Measurements from ENCODE around the gene MARCHF7. TPM values are rescaled to one million over a fixed set of nuclear protein-coding genes. Genes with fewer than 3 reads are reported as not detected.

MARCHF7 gene
- total and polyA plus RNA-seq, 4 experiments from 2014 or later: 113 to 196 (median 139) TPM

DNA sequence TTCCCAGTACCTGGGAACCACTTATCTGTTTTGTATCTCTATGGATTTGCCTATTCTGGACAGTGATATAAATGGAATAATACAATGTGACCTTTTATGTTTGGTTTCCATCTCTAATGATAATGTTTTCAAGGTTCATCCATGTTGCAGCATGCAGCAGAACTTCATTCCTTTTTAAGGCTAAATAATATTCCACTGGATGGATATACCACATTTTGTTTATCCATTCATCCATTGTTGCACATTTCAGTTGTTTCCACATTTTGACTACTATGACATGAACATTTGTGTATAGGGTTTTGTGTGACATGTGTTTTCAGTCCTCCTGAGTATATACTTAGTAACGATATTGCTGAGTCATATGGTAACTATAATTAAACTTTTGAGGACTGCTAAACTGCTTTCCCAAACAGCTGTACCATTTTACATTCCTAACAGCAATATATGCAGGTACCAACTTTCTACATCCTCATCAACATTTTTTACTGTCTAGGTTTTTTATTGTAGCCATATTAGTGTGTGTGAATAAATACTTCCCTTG lies 17.7 kb upstream of the MARCHF7 start:
- H3K4me3 ChIP-seq (ENCODE audit: low read length in 2 of 2): no peak overlapping the region
- ChIA-PET POLR2A (ENCODE audit: partially characterized antibody) (no interaction called here), CTCF (ENCODE audit: partially characterized antibody) (no interaction called here)
- no peaks in the 10 kb centered on the region for H3K27me3 Mint-ChIP-seq
- peaks cover 0 to 12% (median 3%) of the 10 kb centered on the region in 8 donors for H3K9me3 Mint-ChIP-seq
- no peaks in the 10 kb centered on the region for H3K4me1 ChIP-seq (ENCODE audit: insufficient read depth, low read length)
- H3K36me3 Mint-ChIP-seq: peaks cover 6 to 25% of the 10 kb centered on the region in 2 donors
- H3K36me3 ChIP-seq (ENCODE audit: insufficient read depth, low read length): no peaks in the 10 kb centered on the region
- H3K27ac Mint-ChIP-seq: no peak overlapping the region
- H3K27me3 ChIP-seq (ENCODE audit: insufficient read depth, low read length): no peaks in the 10 kb centered on the region
- no peak overlapping the region for H3K27ac ChIP-seq (ENCODE audit: low read depth, low read length)
- intact Hi-C loops (cut with micrococcal nuclease): no loop called here
- DNase-seq: no peak
- peaks cover 0 to 5% of the 10 kb centered on the region in 2 donors for H3K9me3 ChIP-seq (ENCODE audit: control insufficient read depth in 1 of 2, low read length in 2 of 2)
- H3K4me1 Mint-ChIP-seq: no peaks in the 10 kb centered on the region
- H3K4me3 Mint-ChIP-seq: no peak overlapping the region

DNA sequence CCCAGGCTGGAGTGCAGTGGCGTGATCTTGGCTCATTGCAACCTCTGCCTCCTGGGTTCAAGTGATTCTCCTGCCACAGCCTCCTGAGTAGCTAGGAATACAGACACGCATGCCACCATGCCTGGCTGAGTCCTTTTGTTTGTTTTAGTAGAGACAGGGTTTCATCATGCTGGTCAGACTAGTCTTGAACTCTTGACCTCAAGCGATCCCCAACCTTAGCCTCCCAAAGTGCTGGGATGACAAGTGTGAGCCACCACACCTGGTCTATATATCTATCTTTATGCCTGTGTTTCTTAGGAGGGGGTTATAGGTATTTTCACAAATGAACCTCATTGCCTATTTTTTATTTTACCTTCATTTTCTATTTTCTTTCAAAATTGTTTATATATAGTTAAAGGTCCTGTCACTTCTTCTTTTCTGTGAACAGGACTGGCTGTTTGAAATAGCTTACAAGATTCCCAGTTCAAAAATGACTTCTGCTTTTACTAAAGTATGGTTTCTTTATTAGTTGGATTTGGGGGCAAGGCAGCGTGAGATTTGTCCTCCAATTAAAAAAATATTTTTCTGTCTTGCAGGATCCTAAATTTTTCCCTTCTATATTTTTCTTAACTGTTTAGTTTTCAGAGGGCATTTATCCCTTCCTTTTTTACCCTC lies 16.4 kb upstream of the MARCHF7 start:
- no peak overlapping the region for H3K4me3 Mint-ChIP-seq
- CTCF ChIA-PET (ENCODE audit: partially characterized antibody): no interaction called here
- POLR2A ChIA-PET (ENCODE audit: partially characterized antibody): interaction anchor here (0.6 kb wide), 1 partner anchor 16 kb away, joined by 3 read pairs; the partner anchor contains the start of gene MARCHF7

DNA sequence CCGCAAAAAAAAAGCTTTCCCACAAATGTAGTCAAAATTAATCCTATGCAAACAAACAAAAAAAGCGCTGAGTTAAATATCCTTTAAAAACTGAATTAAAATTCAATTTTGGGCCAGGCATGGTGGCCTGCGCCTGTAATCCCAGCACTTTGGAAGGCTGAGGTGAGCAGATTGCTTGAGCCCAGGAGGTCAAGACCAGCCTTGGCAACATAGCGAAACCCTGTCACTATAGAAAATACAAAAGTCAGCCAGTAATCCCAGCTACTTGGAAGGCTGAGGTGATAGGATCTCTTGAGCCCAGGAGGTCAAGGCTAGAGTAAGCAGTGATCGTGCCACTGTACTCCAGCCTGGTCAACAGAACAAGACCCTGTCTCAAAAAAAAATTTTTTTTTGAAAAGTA lies 8.8 kb upstream of the MARCHF7 start:
- ChIA-PET POLR2A (ENCODE audit: partially characterized antibody) (interaction anchor here (1.1 kb wide), 1 partner anchor 9 kb away, joined by 3 read pairs; the partner anchor contains the start of gene MARCHF7), CTCF (ENCODE audit: partially characterized antibody) (interaction anchor here (1.3 to 1.5 kb wide), 3 partner anchors 8 to 20 kb away, joined by 3 to 5 read pairs (median 4); partner anchors contain the start of gene MARCHF7)
- Histone ChIP-seq H3K4me1 (ENCODE audit: insufficient read depth, low read length) (no peaks in the 10 kb centered on the region), H3K27me3 (ENCODE audit: insufficient read depth, low read length) (no peaks in the 10 kb centered on the region), H3K36me3 (ENCODE audit: insufficient read depth, low read length) (no peaks in the 10 kb centered on the region), H3K4me3 (ENCODE audit: low read length in 2 of 2) (no peak overlapping the region), H3K27ac (ENCODE audit: low read depth, low read length) (no peak overlapping the region), H3K9me3 (ENCODE audit: control insufficient read depth in 1 of 2, low read length in 2 of 2) (no peaks in the 10 kb centered on the region)
- Mint-ChIP-seq H3K9me3 (no peaks in the 10 kb centered on the region), H3K4me1 (peaks cover 0 to 5% (median 3%) of the 10 kb centered on the region in 4 donors), H3K4me3 (no peak overlapping the region), H3K36me3 (peaks cover 7 to 9% of the 10 kb centered on the region in 2 donors), H3K27ac (no peak overlapping the region), H3K27me3 (no peaks in the 10 kb centered on the region)
- intact Hi-C loops (cut with micrococcal nuclease): no loop called here
- DNase-seq: no peak

More for the DNA sequence above, 16.4 kb upstream of the MARCHF7 start:
- Mint-ChIP-seq H3K4me1 (no peaks in the 10 kb centered on the region), H3K27ac (no peak overlapping the region), H3K36me3 (peaks cover 11 to 31% of the 10 kb centered on the region in 2 donors), H3K27me3 (no peaks in the 10 kb centered on the region), H3K9me3 (peaks cover 0 to 12% (median 3%) of the 10 kb centered on the region in 8 donors)
- no peak overlapping the region for H3K4me3 ChIP-seq (ENCODE audit: low read length in 2 of 2)
- no peaks in the 10 kb centered on the region for H3K27me3 ChIP-seq (ENCODE audit: insufficient read depth, low read length)
- H3K4me1 ChIP-seq (ENCODE audit: insufficient read depth, low read length): no peaks in the 10 kb centered on the region
- intact Hi-C loops (cut with micrococcal nuclease): no loop called here
- no peak overlapping the region for H3K27ac ChIP-seq (ENCODE audit: low read depth, low read length)
- no peaks in the 10 kb centered on the region for H3K36me3 ChIP-seq (ENCODE audit: insufficient read depth, low read length)
- peaks cover 0 to 5% of the 10 kb centered on the region in 2 donors for H3K9me3 ChIP-seq (ENCODE audit: control insufficient read depth in 1 of 2, low read length in 2 of 2)
- no peak for DNase-seq

DNA sequence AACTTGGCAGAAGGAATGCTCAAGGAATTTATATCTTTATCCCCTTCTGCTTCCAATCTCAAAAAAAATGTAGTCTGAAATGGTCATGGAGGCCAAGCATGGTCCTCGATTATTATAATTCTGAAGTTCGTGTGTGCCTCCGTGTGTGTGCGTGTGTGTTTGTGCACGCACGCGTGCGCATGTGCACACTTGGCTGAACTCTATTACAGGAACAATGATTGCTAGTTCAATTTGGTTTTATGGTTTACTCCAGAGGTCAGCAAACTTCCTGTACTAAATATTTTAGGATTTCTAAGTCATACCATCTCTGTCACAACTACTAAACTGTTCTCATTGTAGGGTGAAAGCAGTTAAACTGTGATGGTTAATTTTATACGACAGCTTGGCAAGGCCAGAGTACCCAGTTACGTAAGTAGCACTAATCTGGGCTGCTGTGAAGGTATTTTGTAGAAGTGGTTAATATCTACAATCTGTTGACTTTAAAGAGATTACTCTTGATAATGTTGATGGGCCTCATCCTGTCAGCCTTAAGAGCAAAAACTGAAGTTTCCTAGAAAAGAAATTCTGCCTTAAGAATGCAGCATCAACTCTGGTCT lies 5.8 kb upstream of the MARCHF7 start:
- CTCF ChIA-PET (ENCODE audit: partially characterized antibody): no interaction called here
- peaks cover 4 to 13% (median 10%) of the 10 kb centered on the region in 4 donors for H3K4me1 Mint-ChIP-seq
- Histone ChIP-seq H3K27ac (ENCODE audit: low read depth, low read length) (no peak overlapping the region), H3K4me1 (ENCODE audit: insufficient read depth, low read length) (peaks cover 8% of the 10 kb centered on the region), H3K9me3 (ENCODE audit: control insufficient read depth in 1 of 2, low read length in 2 of 2) (no peaks in the 10 kb centered on the region), H3K27me3 (ENCODE audit: insufficient read depth, low read length) (no peaks in the 10 kb centered on the region), H3K4me3 (ENCODE audit: low read length in 2 of 2) (no peak overlapping the region), H3K36me3 (ENCODE audit: insufficient read depth, low read length) (no peaks in the 10 kb centered on the region)
- peaks cover 6 to 7% of the 10 kb centered on the region in 2 donors for H3K36me3 Mint-ChIP-seq
- no peaks in the 10 kb centered on the region for H3K27me3 Mint-ChIP-seq
- no peaks in the 10 kb centered on the region for H3K9me3 Mint-ChIP-seq
- peak overlapping the region in 1 of 7 donors; percentile 21 for H3K27ac Mint-ChIP-seq
- DNase-seq: no peak
- POLR2A ChIA-PET (ENCODE audit: partially characterized antibody): no interaction called here
- H3K4me3 Mint-ChIP-seq: no peak overlapping the region
- intact Hi-C loops (cut with micrococcal nuclease): no loop called here

DNA sequence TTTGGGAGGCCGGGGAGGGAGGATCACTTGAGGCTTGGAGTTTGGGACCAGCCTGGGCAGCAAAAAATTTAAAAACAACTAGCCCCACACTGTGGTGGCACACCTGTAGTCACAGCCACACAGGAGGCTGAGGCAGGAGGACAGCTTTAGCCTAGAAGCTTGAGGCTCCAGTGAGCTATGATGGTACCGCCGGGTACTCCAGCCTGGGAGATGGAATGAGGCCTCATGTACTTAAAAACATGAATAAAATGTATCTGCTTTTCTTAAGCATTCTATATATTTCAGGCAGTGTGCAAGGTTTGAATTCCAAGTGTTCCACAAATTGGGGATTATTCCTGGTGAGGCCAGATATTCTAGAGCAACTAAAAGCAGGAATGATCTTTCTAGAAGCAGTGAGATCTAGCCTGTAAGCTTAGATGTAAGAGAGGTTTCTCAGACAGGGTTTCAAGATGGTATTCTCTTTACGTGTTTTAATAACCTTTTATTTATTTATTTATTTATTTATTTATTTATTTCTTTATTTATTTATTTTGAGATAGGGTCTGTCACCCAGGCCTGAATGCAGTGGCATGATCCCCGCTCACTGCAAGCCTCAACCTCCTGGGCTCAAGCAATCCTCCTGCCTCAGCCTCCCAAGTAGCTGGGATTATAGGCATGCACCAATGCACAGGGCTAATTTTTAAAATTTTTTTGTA lies 4.1 kb upstream of the MARCHF7 start:
- Histone ChIP-seq H3K36me3 (ENCODE audit: insufficient read depth, low read length) (no peaks in the 10 kb centered on the region), H3K27ac (ENCODE audit: low read depth, low read length) (no peak overlapping the region), H3K4me3 (ENCODE audit: low read length in 2 of 2) (no peak overlapping the region), H3K27me3 (ENCODE audit: insufficient read depth, low read length) (no peaks in the 10 kb centered on the region), H3K4me1 (ENCODE audit: insufficient read depth, low read length) (peaks cover 12% of the 10 kb centered on the region), H3K9me3 (ENCODE audit: control insufficient read depth in 1 of 2, low read length in 2 of 2) (no peaks in the 10 kb centered on the region)
- H3K4me3 Mint-ChIP-seq: no peak overlapping the region
- no peak overlapping the region for H3K27ac Mint-ChIP-seq
- ChIA-PET POLR2A (ENCODE audit: partially characterized antibody) (no interaction called here), CTCF (ENCODE audit: partially characterized antibody) (interaction anchor here (1.2 kb wide), 1 partner anchor 9 kb away, joined by 3 read pairs; no protein-coding TSS in a partner anchor)
- peaks cover 6 to 19% of the 10 kb centered on the region in 2 donors for H3K36me3 Mint-ChIP-seq
- no peak for DNase-seq
- peaks cover 0 to 3% (median 0%) of the 10 kb centered on the region in 8 donors for H3K9me3 Mint-ChIP-seq
- no peaks in the 10 kb centered on the region for H3K27me3 Mint-ChIP-seq
- peaks cover 7 to 27% (median 16%) of the 10 kb centered on the region in 4 donors for H3K4me1 Mint-ChIP-seq
- intact Hi-C loops (cut with micrococcal nuclease): no loop called here

DNA sequence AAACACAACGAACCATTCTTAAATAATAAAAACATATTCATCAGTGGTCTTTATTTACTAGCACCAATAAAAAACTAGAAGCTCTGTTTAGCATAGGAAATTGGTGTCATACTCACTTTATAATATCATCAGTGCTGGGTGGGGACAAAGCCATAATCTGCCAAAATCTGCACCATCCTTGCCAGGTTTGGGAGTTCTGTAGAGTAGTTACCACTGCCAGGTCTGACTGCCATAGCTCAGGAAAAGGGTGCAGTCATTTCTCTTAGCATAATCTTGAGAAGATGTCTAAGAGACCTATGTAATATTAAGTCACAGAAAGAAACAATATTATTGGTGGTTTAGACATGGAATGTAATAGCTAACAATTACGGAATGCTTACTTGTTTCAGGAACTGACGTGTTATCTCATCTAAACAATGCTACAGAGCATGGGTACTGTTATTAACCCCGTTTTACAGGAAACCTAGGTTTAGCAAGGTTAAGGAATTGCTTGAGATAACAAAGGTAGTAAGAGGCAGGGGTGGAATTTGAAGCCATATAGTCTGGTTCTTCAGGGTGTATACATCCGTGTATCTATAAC lies 1.6 kb upstream of the MARCHF7 start:
- POLR2A ChIA-PET (ENCODE audit: partially characterized antibody): interaction anchor here (0.6 kb wide), 1 partner anchor 119 kb away, joined by 3 read pairs; no protein-coding TSS in a partner anchor
- H3K27ac ChIP-seq (ENCODE audit: low read depth, low read length): no peak overlapping the region
- peak overlapping the region in 4 of 7 donors; percentile 42 to 90 (median 64) for H3K27ac Mint-ChIP-seq
- peaks cover 0 to 3% (median 0%) of the 10 kb centered on the region in 8 donors for H3K9me3 Mint-ChIP-seq
- no peak for DNase-seq
- no peaks in the 10 kb centered on the region for H3K9me3 ChIP-seq (ENCODE audit: control insufficient read depth in 1 of 2, low read length in 2 of 2)
- peaks cover 11 to 35% of the 10 kb centered on the region in 2 donors for H3K36me3 Mint-ChIP-seq
- peak overlapping the region in 3 of 8 donors; percentile 13 to 39 (median 26) for H3K4me3 Mint-ChIP-seq
- H3K4me1 ChIP-seq (ENCODE audit: insufficient read depth, low read length): peaks cover 36% of the 10 kb centered on the region
- no peak overlapping the region for H3K4me3 ChIP-seq (ENCODE audit: low read length in 2 of 2)
- H3K27me3 Mint-ChIP-seq: no peaks in the 10 kb centered on the region
- intact Hi-C loops (cut with micrococcal nuclease): loop anchor here (5.0 kb wide), 2 partner anchors 697 to 1833 kb away; partner anchors contain the start of gene ACVR1
- CTCF ChIA-PET (ENCODE audit: partially characterized antibody): no interaction called here
- peaks cover 3% of the 10 kb centered on the region for H3K36me3 ChIP-seq (ENCODE audit: insufficient read depth, low read length)
- H3K27me3 ChIP-seq (ENCODE audit: insufficient read depth, low read length): no peaks in the 10 kb centered on the region
- H3K4me1 Mint-ChIP-seq: peaks cover 25 to 52% (median 37%) of the 10 kb centered on the region in 4 donors

Measured in CD4-positive, alpha-beta memory T cell (primary cell).